Sigmoid colon (tissue), 7 donors: ENCODE data around the gene RAD17. TPM values are rescaled to one million over a fixed set of nuclear protein-coding genes. Genes with fewer than 3 reads are reported as not detected.
"Not testable (repeated sequence)": the region's sequence is repeated elsewhere in the genome, so short reads cannot be mapped to it uniquely, and the experiment has no call there.

Source experiments
- DNase-seq: peaks from one replicate; pipeline ENCODE4 v3.0.0-alpha.2; 2019
- H3K27ac ChIP-seq, 4 donors: fragments of 200-600 bp; sonication (generic); one replicate each; pipeline ENCODE4 v1.5.1; 2016 to 2019; ENCODE audit warnings: mild to moderate bottlenecking in 1 of 4
- H3K27me3 ChIP-seq, 3 donors: fragments of 200-600 bp; sonication (generic); one replicate each; pipeline ENCODE4 v1.5.1; 2019; ENCODE audit warnings: mild to moderate bottlenecking in 1 of 3
- H3K36me3 ChIP-seq, 4 donors: fragments of 200-600 bp; sonication (generic); one replicate each; pipeline ENCODE4 v1.5.1; 2016 to 2019
- H3K4me1 ChIP-seq, 4 donors: fragments of 200-600 bp; sonication (generic); one replicate each; pipeline ENCODE4 v1.5.1; 2017 to 2019
- H3K4me3 ChIP-seq, 4 donors: fragments of 200-600 bp; sonication (generic); one replicate each; pipeline ENCODE4 v1.5.1; 2017 to 2019; ENCODE audit warnings: mild to moderate bottlenecking in 2 of 4, moderate library complexity in 1 of 4
- H3K9me3 ChIP-seq, 4 donors: fragments of 200-600 bp in 3 of 4; sonication (generic) in 3 of 4; one replicate each; pipeline versions ENCODE4 v1.5.1 to v1.6.1; 2013 to 2019
- CTCF ChIP-seq, 4 experiments: fragments of 450-650 bp in 3 of 4; fragments of 200-600 bp in 1 of 4; IDR thresholded peaks; one replicate each; pipeline ENCODE4 v1.5.1; 2016 to 2019; ENCODE audit warnings: antibody characterized with exemption in 4 of 4, mild to moderate bottlenecking in 3 of 4, moderate library complexity in 2 of 4
- EP300 ChIP-seq, 4 donors: sonication (generic); formaldehyde crosslinking; IDR thresholded peaks; one replicate each; pipeline ENCODE4 v1.6.1; 2017; ENCODE audit warnings: antibody characterized with exemption in 4 of 4
- POLR2A ChIP-seq, 2 donors: fragments of 450-650 bp; IDR thresholded peaks; one replicate each; pipeline ENCODE4 v1.6.1; 2016; ENCODE audit warnings: antibody characterized with exemption in 2 of 2, mild to moderate bottlenecking in 2 of 2, moderate library complexity in 2 of 2
- POLR2AphosphoS5 ChIP-seq, 4 donors: sonication (generic); formaldehyde crosslinking; IDR thresholded peaks; one replicate each; pipeline ENCODE4 v1.6.1; 2017; ENCODE audit warnings: antibody characterized with exemption in 4 of 4
- WGBS, 2 donors: extraction: QIAGEN DNeasy Blood & Tissue Kit; methylation state at CpG; one replicate each; pipeline ENCODE4 v1.1.7; 2013; 5-methylcytosine and 5-hydroxymethylcytosine counted together
- intact Hi-C: fragments of 100-400 bp; cut with DNase I; formaldehyde crosslinking; loops from one replicate; pipeline ENCODE4 v1.15.1; 2023
- polyA plus RNA-seq, 3 donors: library from polyadenylated mRNA; stranded (reverse); fragments of 200-250 nt; gene quantifications; one replicate each; pipeline ENCODE4 v1.2.3, GENCODE V29; 2013
- total RNA-seq, 4 donors: library from RNA; depleted of rRNA; stranded (reverse); fragments of >200 nt; gene quantifications; one replicate each; pipeline ENCODE4 v1.1.0, GENCODE V29; 2016
- donor health status: healthy with polysubstance abuse.
- donor health status: Bipolar disorder and iron deficiency.
- donor health status: healthy.

RAD17 gene
- total and polyA plus RNA-seq, 7 donors: 13.1 to 25.3 (median 18.3) TPM

- Histone ChIP-seq H3K4me3 (no peak overlapping the region), H3K9me3 (no peaks in the 10 kb centered on the region), H3K27ac (no peak overlapping the region), H3K4me1 (peaks cover 0 to 14% (median 12%) of the 10 kb centered on the region in 4 donors), H3K36me3 (peaks cover 0 to 51% (median 13%) of the 10 kb centered on the region in 4 donors), H3K27me3 (no peaks in the 10 kb centered on the region)
- no peak for DNase-seq
- intact Hi-C loops: loop anchor here (5.0 to 10.0 kb wide), 2 partner anchors 33 to 320 kb away; partner anchors contain the start of gene CCDC125
- TF ChIP-seq POLR2AphosphoS5 (IDR thresholded peaks at IDR 0.05) (no peak), EP300 (IDR thresholded peaks at IDR 0.05) (no peak), POLR2A (IDR thresholded peaks at IDR 0.05) (no peak)
- WGBS, 2 donors: 71 to 81% methylated on average over 3 of the region's 3 CpGs
Measured at GRCh38 chr5:69364850-69365249, 4.8 kb upstream of the RAD17 start.

GRCh38 chr5:69367697-69368279 lies 1.8 kb upstream of the RAD17 start:
- no peaks in the 10 kb centered on the region for H3K27me3 ChIP-seq
- WGBS, 2 donors: 90 to 93% methylated on average over 11 of the region's 11 CpGs
- no peak for TF ChIP-seq EP300 (IDR thresholded peaks at IDR 0.05)
- no peak for TF ChIP-seq CTCF (IDR thresholded peaks at IDR 0.05)
- TF ChIP-seq POLR2AphosphoS5 (IDR thresholded peaks at IDR 0.05): no peak
- TF ChIP-seq POLR2A (IDR thresholded peaks at IDR 0.05): no peak
- H3K9me3 ChIP-seq: no peaks in the 10 kb centered on the region
- intact Hi-C loops: loop anchor here (5.0 to 10.0 kb wide), 2 partner anchors 35 to 323 kb away; partner anchors contain the start of gene CCDC125
- H3K4me3 ChIP-seq: peak overlapping the region in 1 of 4 donors; percentile 87
- peak overlapping the region in 1 of 4 donors; percentile 93 for H3K27ac ChIP-seq
- DNase-seq: no peak
- peaks cover 0 to 35% (median 22%) of the 10 kb centered on the region in 4 donors for H3K4me1 ChIP-seq
- H3K36me3 ChIP-seq: peaks cover 0 to 44% (median 13%) of the 10 kb centered on the region in 4 donors

- Histone ChIP-seq H3K4me3 (peak overlapping the region; percentile 67 to 87 (median 78)), H3K27me3 (no peaks in the 10 kb centered on the region), H3K27ac (peak overlapping the region; percentile 93 to 96 (median 94)), H3K9me3 (no peaks in the 10 kb centered on the region), H3K36me3 (peaks cover 0 to 34% (median 13%) of the 10 kb centered on the region in 4 donors), H3K4me1 (peaks cover 0 to 35% (median 22%) of the 10 kb centered on the region in 4 donors)
- no peak for DNase-seq
- TF ChIP-seq EP300 (IDR thresholded peaks at IDR 0.05): no peak
- no peak for TF ChIP-seq POLR2AphosphoS5 (IDR thresholded peaks at IDR 0.05)
- no peak for TF ChIP-seq CTCF (IDR thresholded peaks at IDR 0.05)
- no peak for TF ChIP-seq POLR2A (IDR thresholded peaks at IDR 0.05)
- intact Hi-C loops: loop anchor here (5.0 to 10.0 kb wide), 2 partner anchors 36 to 324 kb away; partner anchors contain the start of gene CCDC125
- WGBS, 2 donors: 1 to 2% methylated on average over 39 of the region's 39 CpGs
Measured at GRCh38 chr5:69368458-69369339, 919 bp upstream of the RAD17 start.

- Histone ChIP-seq H3K27ac (peak overlapping the region; percentile 93 to 96 (median 94)), H3K4me1 (peaks cover 0 to 35% (median 22%) of the 10 kb centered on the region in 4 donors), H3K36me3 (peaks cover 0 to 29% (median 6%) of the 10 kb centered on the region in 4 donors), H3K4me3 (peak overlapping the region; percentile 67 to 87 (median 78))
- DNase-seq, H3K9me3 ChIP-seq, H3K27me3 ChIP-seq: not testable (repeated sequence)
- 1 to 2% methylated on average over 16 of the region's 16 CpGs for WGBS, 2 donors
- intact Hi-C loops: loop anchor here (2.0 kb wide), 1 partner anchor 276 kb away; the partner anchor contains the start of gene SLC30A5
Measured at GRCh38 chr5:69370335-69370734, 717 bp downstream of the RAD17 start.

GRCh38 chr5:69372394-69372793 lies 2.8 kb downstream of the RAD17 start:
- 98 to 99% methylated on average over 5 of the region's 5 CpGs for WGBS, 2 donors
- H3K4me3 ChIP-seq: no peak overlapping the region
- TF ChIP-seq POLR2AphosphoS5 (IDR thresholded peaks at IDR 0.05): no peak
- no peak for TF ChIP-seq EP300 (IDR thresholded peaks at IDR 0.05)
- no peak for TF ChIP-seq POLR2A (IDR thresholded peaks at IDR 0.05)
- no peak for TF ChIP-seq CTCF (IDR thresholded peaks at IDR 0.05)
- no peak overlapping the region for H3K27ac ChIP-seq
- no peaks in the 10 kb centered on the region for H3K27me3 ChIP-seq
- peaks cover 0 to 29% (median 0%) of the 10 kb centered on the region in 4 donors for H3K36me3 ChIP-seq
- no peaks in the 10 kb centered on the region for H3K9me3 ChIP-seq
- DNase-seq: no peak
- H3K4me1 ChIP-seq: peaks cover 0 to 34% (median 22%) of the 10 kb centered on the region in 4 donors
- intact Hi-C loops: no loop called here
